Fibroblast of skin of right biceps (primary cell): ENCODE measurements around the gene SRMS.
A peak's percentile ranks its signal among the peaks of the same experiment; 100 is the strongest.
"Not testable (repeated sequence)": the region's sequence is repeated elsewhere in the genome, so short reads cannot be mapped to it uniquely, and the experiment has no call there.

ENCODE experiments used
- DNase-seq: peaks from one replicate; pipeline ENCODE4 v3.0.0-alpha.2; 2013

Gene SRMS

DNA sequence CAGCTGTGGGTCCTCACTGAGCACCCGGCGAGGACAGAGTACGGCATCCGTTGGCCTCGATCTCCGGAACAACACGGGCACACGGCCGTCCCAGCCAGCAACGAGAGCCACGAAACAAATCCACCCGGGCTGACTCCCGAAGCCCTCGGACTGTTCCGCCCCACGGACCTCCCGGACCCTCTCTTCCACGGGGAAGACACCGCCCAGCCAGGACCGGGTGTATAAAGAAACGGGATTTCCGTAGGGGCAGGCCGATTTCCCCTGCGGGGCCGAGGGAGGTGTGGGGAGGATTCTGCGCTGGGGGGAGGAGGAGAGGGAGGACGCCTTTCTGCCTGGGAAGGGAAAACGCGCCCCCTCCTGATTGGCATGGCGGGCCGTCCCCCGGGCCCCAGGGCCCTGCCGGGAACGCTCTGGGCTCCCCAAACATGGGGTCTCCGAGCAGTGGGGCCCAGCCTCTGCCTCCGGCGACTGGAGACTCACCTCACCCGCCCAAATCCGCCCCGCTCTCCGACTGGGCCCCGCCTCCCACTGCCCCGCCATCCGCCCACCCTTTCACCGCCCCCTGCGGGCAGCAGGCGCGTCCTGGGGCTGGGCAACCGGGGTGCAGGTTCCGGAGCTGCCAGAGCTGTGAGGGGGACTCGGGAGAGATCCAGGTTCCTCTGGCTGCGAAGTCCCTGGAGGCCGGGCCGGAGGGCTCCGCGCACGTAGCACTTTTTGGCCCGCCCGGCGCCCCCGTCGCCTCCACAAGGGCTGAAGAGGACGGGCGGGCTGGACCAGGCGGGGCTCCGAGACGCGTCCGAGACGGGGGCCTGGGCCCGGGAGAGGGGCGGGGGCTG, 27.7 kb downstream of the SRMS start:
- DNase-seq = peak; percentile 68

DNA sequence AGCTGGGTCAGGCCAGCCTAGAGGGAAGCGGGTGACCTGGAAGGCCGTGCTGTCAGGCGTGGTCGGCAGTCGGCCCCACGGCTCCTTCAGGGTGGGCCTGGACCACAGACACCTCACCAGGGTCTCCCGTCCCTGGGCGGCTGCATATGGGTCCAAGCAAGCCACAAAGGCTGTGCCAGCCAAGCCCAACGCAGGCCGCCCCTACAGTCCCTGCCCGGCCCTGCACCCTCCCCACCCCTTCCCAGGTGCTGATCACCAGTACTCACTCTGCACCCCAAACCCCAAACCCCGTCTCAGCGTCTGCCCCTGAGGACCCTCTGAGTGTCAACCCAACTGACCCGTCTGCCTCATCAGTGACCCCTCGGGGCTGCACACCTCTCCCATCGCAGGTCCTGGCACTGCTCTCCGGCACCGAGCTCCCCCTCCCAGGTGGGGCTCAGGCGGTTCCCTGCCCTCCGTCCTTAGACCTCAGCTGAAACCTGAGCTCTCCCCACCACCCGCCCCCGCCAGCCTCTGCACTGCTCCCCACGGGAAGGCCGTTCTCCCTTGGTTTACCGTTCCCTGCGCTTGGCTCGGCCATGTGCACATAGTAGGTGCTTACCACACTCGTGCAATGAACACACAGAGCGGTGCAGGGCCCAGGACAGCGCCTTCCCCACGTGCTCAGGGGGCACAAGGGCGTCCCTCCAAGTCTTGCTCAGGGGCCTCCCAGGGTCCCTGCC, 28.4 kb downstream of the SRMS start:
- DNase-seq = no peak

DNA sequence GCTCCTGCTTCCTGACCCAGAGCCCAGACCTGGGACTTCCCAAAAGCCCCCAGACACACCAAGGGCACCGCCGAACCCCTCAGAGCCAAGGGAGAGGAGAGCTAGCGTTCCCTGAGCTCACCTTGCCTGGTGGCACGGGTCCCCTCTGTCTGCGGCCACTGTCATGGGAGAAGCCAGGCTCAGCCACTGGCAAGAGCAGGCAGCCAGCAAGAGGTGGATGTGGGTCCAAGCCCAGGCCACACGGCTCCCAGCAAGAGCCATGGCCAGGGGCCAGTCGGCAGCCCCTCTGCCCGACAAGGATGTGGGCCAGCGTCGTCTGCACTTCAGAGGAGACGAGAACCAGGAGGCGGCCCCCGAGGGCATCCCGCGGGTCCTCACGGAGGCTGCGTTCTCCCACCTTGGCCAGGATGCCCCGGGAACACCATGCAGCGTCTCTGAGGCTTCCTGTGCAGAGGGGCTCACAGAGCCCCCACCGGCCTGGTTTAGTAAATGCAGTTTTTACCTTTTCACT, 29.1 kb downstream of the SRMS start:
- no peak for DNase-seq

DNA sequence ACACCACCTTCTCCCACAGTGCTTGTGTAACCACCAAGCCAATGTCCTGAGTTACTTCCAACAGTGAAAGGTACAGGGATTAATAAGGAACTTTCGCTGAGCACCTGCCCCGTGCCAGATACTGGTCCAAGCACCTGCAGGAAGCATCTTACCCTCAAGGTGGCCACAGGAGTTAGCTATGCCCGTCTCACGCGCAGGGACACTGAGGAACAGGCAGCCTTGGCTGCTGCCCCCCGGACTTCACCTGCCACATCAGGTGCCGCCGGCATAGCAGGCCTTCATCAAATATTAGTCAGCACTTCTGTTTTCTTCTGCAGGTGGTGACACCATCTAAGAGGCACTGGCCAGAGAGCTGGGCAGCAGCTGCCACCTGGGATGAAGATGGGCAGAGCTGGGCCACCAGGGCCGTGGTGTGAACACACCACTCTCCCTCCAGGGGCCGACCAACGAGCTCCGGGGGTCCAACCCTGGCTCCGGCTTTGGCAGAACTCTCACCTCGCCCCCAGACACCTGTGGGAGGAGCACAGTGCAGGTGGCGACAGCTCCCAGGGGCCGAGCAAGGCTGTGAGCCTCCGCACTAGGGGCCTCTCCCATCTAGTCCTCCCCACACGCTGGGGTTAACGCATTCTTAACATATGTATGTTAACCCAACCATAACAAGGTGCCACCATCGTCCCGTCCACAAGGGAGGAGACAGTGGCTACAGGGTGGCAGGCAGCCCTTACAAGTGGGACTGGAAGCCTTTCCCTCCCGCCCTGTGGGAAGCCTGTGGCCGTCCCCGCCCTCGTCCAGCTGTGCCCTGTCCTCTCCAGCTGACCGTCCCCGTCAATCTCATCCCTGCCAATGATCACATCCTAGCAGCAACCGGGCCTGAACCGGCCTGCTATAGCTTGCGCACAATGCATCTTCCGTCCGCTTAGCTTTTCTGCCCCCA, 29.9 kb downstream of the SRMS start:
- DNase-seq = no peak

DNA sequence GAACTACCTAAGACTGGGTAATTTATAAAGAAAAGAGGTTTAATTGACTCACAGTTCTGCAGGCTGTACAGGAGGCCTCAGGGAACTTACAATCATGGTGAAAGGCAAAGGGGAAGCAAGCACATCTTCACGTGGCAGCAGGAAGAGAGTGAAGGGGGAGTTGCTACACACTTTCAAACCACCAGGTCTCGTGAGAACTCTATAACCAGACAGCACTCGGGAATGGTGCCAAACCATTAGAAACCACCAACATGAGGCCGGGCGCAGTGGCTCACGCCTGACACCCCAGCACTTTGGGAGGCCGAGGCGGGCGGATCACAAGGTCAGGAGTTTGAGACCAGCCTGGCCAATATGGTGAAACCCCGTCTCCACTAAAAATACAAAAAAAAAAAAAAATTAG, 33.0 kb downstream of the SRMS start:
- DNase-seq = not testable (repeated sequence)

DNA sequence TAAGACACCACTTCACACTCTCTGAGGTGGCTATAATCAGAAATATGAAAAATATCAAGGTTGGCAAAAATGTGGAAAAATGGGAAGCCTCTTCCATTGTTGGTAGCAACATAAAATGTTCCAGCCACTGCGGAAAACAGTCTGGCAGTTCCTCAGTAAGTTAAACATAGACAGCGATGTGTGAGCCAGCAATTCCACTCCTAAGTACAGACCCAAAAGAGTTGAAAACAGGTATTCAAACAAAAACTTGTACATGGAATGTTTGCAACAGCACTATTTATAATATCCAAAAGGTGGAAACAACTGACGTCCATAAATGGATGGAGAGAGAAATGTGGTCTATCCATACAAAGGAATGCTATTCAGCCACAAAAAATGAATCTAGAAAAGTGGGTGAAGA, 34.3 kb downstream of the SRMS start:
- DNase-seq = no peak

DNA sequence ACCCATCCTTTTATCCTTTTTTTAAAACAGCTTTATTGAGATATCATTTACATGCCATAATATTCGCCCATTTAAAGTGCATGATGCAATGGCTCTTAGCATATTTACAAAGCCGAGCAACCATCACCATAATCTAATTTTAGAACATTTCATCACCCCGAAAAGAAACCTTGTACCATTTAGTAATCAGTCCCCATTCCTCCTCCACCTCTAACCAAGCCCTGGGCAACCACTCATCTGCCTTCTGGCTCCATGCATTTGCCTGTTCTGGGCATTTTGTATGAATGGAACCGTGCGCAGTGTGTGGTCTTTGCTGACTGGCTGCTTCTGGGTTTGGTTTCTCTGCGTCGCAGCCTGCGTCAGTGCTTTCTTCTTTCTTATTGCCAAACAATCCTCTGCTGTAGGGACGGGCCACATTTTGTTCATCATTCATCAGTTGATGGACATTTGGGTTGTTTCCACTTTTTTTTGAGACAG, 38.4 kb downstream of the SRMS start:
- DNase-seq = no peak

DNA sequence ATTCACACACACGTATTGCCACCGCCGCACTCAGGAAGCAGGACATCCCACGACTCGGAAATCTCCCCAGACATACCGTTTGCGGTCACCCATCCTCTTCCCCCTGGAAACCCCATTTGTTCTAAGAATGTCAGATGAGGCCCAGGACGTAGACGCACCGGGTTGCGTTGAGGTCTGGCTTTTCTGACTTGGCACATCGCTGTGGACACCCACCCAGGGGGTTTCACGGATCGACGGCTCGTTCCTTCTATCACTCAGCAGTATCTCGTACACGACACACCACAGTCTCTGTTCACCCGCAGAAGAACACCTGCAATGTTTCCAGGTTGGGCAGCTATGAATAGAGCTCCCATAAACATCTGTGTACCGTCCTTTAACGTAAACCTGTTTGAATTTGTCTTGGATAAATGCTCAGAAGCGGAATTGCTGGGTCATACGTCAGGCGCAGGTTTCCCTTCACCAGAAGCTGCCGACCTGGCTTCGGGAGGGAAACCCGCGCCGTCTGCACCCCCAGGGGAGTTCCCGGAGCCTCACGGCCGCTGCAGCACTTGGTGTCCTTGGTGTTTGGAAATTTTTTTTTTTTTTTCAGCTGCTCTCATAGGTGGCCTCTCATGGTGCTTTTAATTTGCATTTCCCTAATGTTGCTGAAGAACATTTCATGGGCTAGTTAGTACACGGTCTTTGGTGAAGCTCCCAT, 39.3 kb downstream of the SRMS start:
- no peak for DNase-seq

DNA sequence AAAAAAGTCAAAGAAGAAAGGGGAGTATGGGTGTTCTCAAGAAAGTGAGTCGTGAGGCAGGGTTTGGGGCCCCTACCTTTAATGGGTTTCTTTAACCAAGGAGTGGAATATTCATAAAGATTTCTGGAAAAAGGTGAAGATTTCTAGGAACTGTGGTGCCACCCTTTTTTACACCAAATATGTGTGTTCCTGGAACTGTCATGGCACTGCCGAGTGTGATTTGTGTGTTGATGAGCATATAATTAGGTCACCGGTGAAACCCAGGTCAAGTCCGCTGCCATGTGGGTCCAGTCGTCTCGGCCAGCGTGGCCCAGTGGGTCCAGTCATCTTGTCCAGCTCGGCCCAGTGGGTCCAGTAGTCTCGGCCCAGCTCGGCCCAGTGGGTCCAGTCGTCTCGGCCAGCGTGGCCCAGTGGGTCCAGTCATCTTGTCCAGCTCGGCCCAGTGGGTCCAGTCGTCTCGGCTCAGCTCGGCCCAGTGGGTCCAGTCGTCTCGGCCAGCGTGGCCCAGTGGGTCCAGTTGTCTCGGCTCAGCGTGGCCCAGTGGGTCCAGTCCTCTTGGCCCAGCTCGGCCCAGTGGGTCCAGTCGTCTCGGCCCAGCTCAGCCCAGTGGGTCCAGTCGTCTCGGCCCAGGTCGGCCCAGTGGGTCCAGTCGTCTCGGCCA, 40.3 kb downstream of the SRMS start:
- no peak for DNase-seq

DNA sequence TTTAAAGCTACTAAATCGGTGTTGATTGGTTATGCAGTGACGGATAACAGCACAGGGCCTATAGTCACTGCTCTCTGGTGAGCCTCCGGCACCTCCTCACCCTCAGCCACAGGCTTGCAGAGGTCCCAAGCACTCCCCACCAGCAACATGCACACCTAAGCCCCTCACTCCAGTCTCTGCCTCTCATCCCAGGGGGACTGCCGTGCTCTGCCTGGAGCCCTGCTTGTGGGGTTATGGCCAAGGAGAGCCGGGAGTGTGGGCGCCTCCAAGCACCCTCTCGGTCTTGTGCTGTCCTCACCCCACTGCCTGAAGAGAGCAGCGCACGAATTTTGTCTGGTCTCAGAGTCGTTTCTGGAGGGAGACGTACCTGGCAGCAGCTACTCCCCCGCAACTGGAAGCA, 41.8 kb downstream of the SRMS start:
- no peak for DNase-seq

DNA sequence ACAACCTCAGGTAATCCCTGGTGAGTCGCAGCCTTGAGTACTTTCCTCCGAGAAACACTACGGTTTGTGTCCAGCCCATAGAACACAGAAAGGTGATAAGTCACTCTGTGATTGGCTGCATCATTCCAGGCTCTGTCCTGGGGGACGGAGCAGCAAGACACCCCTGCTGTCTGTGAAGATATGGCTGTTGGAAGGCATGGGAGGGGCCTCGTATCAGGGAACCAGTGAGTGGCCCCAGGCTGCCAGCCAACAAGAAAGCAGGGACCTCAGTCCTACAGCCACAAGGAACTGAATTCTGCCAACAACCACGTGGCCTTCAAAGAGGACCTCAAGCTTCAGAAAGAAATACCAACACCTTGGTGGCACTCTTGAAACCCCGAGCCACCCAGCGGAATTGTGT, 42.3 kb downstream of the SRMS start:
- no peak for DNase-seq

DNA sequence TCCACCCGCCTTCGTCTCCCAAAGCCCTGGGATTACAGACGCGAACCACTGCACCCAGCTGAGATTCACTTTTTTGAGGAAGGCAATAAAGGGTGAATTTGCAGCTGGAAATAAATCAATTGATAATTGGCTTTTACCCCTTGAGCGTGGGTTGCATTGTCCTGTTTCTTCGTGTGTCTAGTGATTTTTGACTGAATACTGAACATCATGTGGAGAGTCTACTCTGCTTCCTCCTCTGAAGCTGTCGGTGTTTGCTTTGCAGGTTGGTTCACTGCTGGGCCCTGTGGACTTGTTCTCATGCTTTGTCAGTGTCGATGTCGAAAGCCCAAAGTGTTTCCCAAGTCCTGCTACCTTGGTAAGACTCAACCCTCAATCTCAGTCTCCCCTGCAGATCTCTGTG, 42.9 kb downstream of the SRMS start:
- no peak for DNase-seq

DNA sequence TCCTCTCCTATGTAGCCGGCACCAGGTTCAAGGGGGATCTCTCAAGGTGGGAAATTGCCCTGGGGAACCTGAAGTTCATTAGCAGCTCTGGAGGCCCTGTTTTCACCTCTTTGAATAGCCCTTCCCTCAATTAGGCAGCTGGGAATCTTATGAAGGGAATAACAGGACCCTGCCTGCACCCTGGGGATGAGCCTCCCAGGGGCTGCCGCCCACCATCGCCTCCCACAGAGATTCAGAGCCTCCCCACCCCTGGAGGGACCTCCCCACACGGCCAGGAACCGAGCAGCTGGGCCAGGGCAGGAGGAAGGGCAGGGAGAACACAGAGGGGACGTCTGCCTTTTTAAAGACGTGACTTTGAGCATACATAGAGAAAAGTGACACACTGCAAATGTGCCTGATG, 44.0 kb downstream of the SRMS start:
- DNase-seq = no peak

DNA sequence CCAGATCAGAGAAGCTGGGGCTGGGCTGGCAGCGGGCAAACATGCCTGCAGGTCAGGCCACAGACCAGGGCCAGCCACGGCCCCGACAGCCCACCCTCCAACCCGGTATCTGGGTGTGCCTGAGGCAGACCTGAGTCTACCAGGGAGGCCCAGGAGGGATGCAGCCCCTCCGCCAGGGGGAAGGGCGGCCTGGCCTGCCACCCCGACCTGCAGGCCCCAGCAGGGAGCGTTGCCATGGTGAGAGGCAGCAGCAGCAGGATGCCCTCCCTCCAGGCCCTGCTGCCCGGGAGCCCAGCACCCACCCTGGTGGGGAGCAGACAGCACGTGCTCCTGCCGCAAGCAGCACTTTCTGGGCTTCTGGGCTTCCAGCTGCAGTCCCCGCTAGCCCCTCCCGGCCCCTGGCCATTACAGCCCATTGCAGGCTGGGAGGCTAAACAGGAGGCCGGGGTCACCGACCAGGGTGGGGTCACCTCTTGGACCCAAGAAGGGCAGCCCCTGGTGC, 44.8 kb downstream of the SRMS start:
- DNase-seq = no peak

DNA sequence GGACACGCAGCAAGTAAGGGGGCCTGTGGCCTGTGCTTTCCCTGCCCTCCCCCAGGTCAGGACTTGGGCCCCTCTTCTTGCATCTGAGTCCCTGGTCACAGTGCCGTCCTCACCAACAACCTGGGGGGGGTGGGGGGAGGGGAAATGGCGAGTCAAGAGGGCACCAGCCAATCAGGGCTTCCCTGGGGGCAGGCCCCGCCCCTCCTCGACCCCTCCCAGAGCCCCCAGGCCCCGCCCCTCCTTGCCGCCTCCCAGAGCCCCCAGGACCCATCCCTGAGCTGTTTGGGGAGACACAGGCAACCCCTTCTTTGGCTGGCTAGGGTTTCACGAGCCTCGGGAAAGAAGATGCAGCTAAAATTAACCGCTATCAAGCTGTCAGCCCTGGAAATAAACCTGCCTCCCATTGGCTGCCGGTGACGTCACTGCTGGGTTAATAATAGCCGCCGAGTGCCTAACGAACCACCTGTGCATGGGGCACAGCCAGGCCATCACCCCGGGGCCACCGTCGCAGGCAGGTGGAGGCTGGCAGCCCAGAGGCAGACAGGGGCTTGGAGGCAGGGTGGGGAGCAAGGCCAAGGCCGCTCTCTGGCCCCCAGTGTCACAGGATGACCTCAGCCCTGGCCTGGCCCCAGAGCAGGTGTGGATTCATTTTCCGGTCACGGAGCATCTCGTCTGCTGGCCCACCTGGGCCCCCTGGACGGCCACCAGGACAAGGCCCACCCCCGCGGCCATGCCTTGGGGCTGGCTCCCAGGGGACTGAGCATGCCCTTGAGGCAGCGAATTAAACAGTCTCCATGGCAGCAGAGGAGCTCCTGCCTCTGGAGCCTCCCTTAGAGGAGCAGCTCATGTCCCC, 45.5 kb downstream of the SRMS start:
- DNase-seq = peak; percentile 25

DNA sequence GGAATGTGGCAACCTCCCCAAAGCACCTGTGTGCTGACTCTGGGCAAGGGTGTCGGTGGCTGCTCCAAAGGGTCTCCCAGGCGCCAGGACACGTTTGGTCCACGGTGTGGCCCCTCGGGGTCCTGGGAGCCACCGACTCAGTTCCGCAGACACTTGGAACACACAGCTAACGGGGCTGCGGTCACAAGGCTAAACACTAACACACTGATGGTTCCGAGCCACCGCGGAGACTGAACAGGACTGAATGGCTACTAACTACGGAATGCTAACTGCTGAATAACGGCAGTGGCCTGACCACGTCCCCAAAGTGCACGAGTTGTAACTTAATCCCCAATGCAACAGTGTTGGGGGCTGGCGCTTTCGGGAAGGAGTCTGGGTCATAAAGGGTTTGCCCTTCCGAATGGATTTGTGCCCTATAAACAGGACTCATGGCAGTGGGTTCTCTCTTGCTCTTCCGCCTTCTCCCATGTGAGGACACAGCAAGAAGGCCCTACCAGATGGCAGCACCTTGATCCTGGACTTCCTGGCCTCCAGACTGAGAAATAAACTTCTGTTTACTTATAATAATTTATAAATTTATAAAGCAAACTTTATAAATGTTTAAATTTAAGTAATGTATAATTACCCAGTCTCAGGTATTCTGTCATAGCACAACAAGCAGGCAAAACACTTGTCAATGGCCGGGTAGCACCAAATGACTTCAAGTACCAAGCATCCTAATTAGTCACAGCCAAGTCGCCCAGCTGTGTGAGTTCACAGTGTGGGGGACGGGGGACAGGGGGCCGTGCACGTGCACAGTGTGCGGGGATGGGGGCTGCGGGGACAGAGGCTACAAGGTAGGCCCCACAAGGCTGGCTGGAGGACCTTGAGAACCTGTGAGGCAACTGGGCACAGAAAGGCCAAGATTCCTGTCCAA, 46.4 kb downstream of the SRMS start:
- DNase-seq = no peak

DNA sequence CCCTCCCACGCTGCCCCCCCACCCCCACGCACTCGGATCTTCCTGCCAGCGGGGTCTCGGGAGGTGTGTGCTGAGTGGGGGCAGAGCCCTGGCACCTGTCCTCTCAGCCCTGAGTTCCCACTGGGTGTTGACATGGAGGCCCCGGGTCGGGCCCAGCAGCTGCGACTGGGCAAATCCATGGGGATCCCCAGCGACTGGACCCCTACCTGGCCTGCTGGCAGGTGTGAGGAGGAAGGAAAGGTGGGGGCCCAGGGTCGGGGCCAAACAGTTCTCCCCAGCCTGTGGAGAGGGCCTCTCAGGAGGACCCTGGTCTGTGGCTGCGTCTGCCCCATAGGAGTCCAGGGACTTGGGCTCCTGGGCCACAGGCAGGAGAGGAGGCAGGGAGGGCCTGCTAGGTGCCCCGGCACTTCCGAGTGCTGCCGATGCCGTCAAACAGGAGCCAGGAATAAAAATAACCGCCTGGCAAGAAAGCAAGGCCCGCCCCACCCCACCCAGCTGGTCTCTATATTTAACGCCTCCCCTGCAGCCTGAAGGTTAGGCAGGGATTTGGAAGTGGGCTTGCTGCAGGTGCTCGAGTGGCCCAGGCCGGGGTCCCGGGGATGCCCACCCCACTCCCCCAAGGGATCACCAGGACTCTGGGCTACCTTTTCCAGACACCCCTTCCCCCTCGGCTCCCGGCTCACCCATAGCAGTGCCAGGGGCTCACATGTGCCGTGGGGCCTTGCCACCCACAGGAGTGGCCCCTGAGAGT, 47.2 kb downstream of the SRMS start:
- DNase-seq = no peak

DNA sequence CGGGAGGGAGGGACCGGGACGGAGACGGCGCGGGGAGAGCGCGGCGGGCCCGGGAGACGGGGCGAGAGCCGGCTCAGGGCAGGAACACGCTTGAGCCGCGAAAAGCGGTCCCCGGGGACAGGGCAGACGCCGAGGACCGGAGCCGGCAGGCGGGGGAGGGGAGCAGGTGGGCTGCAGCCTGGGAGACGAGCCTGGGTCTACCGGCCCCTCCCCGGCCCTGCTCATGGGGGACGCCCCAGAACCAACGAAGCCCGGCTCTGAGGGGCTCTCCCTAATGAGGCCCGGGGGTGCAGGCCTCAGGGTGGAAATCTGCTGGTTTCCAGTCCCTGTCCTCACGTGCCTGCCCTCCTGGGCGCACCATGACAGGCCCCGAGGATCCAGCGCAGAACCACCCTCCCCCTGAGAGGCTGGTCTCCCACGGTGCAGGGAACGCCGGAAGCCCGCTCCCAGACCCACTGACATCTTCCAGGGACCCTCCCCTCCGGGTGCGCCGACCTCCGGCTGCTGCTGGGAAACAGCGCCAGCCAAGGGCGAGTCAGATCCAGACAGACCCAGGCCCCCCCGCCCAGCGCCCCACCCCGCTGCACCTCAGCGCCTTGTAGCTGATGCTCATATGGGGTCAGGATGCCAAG, 48.1 kb downstream of the SRMS start:
- no peak for DNase-seq
